ENCODE results near the gene SYT8. TPM values are rescaled to one million over a fixed set of nuclear protein-coding genes. Genes with fewer than 3 reads are reported as not detected.
A peak's percentile ranks its signal among the peaks of the same experiment; 100 is the strongest.
"Not testable (repeated sequence)": the region's sequence is repeated elsewhere in the genome, so short reads cannot be mapped to it uniquely, and the experiment has no call there.

SYT8 gene
- total RNA-seq, 1 donor: not detected

DNA sequence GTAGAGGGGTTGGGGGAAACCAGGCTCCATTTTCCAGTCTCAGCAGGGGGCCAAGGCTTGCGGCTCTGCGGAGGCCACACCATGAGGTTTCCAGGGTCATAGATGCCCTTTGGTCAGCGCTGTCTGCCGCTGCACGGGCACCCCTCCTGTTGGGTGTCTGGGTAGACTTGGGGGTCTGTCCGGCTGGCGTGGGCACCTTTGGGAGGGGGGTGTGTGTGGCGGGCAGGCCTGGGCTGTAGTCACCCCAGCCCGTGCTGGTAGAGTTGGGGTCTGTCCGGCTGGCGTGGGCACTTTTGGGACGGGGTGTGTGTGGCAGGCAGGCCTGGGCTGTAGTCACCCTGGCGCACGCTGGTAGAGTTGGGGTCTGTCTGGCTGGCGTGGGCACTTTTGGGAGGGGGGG lies 36.7 kb downstream of the SYT8 start:
- no peak for DNase-seq (ENCODE audit: low read depth)
- H3K4me3 ChIP-seq (ENCODE audit: low read depth, low read length): no peak overlapping the region
- TF ChIP-seq, protein P1, sequence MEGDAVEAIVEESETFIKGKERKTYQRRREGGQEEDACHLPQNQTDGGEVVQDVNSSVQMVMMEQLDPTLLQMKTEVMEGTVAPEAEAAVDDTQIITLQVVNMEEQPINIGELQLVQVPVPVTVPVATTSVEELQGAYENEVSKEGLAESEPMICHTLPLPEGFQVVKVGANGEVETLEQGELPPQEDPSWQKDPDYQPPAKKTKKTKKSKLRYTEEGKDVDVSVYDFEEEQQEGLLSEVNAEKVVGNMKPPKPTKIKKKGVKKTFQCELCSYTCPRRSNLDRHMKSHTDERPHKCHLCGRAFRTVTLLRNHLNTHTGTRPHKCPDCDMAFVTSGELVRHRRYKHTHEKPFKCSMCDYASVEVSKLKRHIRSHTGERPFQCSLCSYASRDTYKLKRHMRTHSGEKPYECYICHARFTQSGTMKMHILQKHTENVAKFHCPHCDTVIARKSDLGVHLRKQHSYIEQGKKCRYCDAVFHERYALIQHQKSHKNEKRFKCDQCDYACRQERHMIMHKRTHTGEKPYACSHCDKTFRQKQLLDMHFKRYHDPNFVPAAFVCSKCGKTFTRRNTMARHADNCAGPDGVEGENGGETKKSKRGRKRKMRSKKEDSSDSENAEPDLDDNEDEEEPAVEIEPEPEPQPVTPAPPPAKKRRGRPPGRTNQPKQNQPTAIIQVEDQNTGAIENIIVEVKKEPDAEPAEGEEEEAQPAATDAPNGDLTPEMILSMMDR (IDR thresholded peaks at IDR 0.05; ENCODE audit: insufficient read depth, low read length): no peak

DNA sequence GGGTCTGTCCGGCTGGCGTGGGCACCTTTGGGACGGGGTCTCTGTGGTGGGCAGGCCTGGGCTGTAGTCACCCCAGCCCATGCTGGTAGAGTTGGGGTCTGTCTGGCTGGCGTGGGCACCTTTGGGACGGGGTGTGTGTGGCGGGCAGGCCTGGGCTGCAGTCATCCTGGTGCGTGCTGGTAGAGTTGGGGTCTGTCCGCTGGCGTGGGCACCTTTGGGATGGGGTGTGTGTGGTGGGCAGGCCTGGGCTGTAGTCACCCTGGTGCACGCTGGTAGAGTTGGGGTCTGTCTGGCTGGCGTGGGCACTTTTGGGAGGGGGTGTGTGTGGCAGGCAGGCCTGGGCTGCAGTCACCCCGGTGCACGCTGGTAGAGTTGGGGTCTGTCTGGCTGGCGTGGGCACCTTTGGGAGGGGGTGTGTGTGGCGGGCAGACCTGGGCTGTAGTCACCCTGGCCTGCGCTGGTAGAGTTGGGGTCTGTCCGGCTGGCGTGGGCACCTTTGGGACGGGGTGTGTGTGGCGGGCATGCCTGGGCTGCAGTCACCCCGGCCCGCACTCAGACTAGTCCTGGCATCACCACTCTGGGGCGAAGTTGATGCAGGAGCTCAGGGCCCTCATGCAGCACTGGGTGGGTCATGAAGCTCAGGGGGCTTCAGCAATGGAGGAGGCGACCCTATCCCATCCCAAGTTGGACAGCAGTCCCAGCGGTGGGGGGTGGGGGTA lies 37.6 kb downstream of the SYT8 start:
- DNase-seq (ENCODE audit: low read depth): no peak
- no peak overlapping the region for H3K4me3 ChIP-seq (ENCODE audit: low read depth, low read length)
- TF ChIP-seq, protein P1 (IDR thresholded peaks at IDR 0.05; ENCODE audit: insufficient read depth, low read length): no peak

DNA sequence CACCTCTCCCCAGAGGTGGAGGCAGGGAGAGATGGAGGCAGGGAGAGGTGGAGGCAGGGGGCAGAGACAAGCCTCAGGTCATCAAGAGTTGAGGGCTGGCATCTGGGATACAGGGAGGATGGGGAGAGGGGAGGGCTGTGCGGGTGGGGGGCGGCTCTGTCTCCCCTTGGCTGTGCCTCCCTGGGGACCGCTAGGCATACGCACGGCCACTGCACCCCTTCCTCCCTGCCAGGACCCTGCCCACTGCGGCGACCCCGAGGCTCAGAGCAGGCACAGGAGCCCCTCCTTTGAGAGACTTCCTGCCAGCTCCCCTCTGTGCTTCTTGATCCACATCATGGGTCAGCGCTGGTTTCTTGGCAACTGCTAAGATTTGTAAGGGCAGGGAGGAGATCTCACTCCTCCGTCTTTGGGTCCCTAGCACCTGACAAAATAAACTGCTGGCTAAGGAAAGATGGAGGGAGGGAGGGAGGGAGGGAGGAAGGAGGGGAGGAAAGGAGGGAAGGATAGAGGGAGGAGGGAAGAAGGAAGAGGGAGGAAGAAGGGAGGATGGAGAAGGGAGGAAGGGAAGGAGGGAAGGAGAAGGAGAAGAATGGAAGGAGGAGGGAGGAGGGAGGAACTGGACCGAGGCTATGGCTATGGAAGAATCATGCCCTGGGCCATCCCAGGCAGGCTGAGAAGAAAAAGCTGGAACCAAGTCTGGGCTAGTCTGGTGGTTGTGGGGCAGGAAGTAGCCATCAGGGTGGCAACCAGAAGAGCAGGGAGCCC lies 38.4 kb downstream of the SYT8 start:
- TF ChIP-seq, protein P1 (IDR thresholded peaks at IDR 0.05; ENCODE audit: insufficient read depth, low read length): no peak
- no peak overlapping the region for H3K4me3 ChIP-seq (ENCODE audit: low read depth, low read length)
- peak; percentile 60 for DNase-seq (ENCODE audit: low read depth)

DNA sequence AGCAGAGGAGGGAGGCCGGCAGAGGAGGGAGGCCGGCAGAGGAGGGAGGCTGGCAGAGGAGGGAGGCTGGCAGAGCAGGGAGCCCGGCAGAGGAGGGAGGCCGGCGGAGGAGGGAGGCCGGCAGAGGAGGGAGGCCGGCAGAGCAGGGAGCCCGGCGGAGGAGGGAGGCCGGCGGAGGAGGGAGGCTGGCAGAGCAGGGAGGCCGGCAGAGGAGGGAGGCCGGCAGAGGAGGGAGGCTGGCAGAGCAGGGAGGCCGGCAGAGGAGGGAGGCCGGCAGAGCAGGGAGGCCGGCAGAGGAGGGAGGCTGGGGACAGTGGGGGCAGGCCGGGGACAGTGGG lies 39.0 kb downstream of the SYT8 start:
- not testable (repeated sequence) for H3K4me3 ChIP-seq (ENCODE audit: low read depth, low read length); DNase-seq (ENCODE audit: low read depth)

DNA sequence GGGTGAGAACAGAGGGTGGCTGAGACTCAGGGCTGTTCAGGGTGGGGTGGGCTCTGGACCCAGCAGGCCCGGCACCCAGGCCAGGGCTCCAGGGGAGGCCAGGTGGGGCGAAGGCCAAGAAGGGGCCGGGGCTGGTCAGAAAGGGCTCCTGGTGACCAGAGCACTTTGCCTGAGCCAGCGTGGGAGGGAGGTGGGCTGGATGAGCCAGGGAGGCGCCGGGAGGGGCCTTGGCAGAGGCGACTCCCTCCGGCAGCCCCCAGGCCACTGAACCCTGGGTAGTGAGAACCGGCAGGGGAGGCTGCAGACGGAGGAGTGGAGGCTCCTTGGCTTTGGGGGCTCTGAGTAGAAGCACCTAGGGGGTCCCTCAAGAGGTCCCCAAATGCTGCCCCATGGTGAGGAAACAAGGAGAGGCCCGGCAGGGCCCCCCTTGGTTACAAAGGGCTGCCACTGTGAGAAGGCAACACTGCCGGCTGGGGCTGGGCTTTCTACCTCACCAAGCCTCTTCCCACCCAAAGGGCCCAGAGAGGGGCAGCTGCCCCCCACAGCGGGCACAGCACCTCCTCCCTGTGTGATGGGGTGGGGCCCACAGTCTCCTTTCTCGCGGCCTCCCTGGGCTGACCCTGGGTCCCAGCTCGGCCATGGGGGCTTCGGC lies 39.8 kb downstream of the SYT8 start:
- not testable (repeated sequence) for H3K4me3 ChIP-seq (ENCODE audit: low read depth, low read length); DNase-seq (ENCODE audit: low read depth)

DNA sequence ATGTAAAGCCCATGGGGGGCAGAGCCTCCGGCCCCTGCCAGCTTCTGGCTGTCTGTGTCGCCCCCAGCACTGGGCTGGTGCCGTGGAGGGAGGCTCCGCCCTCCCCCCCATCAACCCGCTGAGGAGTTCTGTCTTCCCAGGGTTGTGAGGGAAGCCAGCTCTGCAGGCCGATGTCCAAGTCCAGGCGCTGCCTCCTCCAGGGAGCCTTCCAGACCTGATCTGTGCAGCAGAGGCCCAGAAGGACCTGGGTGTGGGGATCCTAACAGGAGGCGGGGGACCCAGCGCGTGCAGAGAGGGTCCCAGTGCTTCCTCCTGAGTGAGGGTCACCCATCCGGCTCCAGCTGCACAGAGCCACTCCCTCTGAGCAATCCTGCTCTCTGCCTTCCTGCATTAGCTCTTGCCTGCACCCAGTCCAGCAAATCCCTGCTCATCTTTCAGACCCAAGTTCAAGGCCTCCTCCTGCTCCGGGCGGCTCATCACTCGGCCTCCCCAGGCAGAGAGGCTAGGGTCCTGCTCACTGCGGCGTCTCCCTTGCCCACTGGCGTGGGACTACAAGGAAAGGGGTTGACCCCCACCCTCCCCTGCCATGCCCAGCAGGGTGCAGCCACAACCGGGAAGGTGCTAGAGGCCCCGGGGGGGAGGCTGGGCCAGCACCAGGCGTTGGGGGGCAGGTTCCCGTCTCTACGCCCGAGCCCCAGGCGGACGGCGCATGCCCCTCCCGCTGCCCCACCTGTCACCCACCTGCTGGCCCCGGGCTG lies 40.5 kb downstream of the SYT8 start:
- H3K4me3 ChIP-seq (ENCODE audit: low read depth, low read length): no peak overlapping the region
- TF ChIP-seq, protein P1 (IDR thresholded peaks at IDR 0.05; ENCODE audit: insufficient read depth, low read length): no peak
- DNase-seq (ENCODE audit: low read depth): no peak

DNA sequence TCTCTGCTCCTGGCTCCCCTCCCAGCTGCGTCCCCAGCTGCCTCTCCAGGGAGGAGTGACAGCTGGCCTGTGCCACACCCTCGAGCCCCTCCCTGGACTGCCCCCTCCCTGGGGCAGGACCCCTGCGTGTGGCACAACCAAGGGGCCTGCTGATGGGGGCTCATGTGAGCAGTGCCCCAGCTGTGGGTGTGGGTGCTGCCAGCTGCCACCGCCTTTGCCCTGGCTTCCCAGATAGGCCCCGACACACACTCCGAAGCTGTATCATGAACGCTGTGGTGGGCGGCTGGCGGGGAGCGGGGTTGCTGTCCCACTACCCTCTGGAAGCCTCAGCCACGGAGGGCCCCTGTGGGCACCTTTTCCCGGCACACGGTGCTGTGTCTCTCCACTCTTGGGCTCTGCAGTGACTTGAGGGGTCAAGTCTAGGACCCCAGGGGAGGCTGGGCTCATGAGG lies 41.1 kb downstream of the SYT8 start:
- DNase-seq (ENCODE audit: low read depth); H3K4me3 ChIP-seq (ENCODE audit: low read depth, low read length): not testable (repeated sequence)

All from fibroblast of the aortic adventitia (primary cell).